HG02759 (cell line): ENCODE data around the gene AKR1B1.

Experiments used
- ATAC-seq: cut with Tn5 transposase; IDR thresholded peaks from one replicate; pipeline ENCODE4 v1.9.1; 2021; ENCODE audit warnings: mild to moderate bottlenecking, moderate library complexity; ENCODE audit not compliant: unreplicated experiment

The AKR1B1 gene

GRCh38 chr7:134470864-134471263 lies 12.0 kb upstream of the AKR1B1 start:
- ATAC-seq: no peak

GRCh38 chr7:134469622-134470021 lies 10.7 kb upstream of the AKR1B1 start:
- no peak for ATAC-seq

GRCh38 chr7:134468475-134468874 lies 9.6 kb upstream of the AKR1B1 start:
- ATAC-seq: no peak

- no peak for ATAC-seq
Observed at GRCh38 chr7:134468054-134468453, 9.2 kb upstream of the AKR1B1 start.

- ATAC-seq: no peak
Observed at GRCh38 chr7:134465491-134465890, 6.6 kb upstream of the AKR1B1 start.

- ATAC-seq: no peak
Observed at GRCh38 chr7:134464496-134464895, 5.6 kb upstream of the AKR1B1 start.

- ATAC-seq: no peak
Observed at GRCh38 chr7:134463751-134464150, 4.9 kb upstream of the AKR1B1 start.

GRCh38 chr7:134462337-134462925 lies 3.5 kb upstream of the AKR1B1 start:
- ATAC-seq: no peak

GRCh38 chr7:134461916-134462315 lies 3.0 kb upstream of the AKR1B1 start:
- no peak for ATAC-seq

- ATAC-seq: no peak
Observed at GRCh38 chr7:134459981-134460380, 1.1 kb upstream of the AKR1B1 start.

GRCh38 chr7:134458341-134458805 lies 527 bp downstream of the AKR1B1 start:
- ATAC-seq: peak; percentile 58

- ATAC-seq: no peak
Observed at GRCh38 chr7:134457210-134457609, 1.7 kb downstream of the AKR1B1 start.

- no peak for ATAC-seq
Observed at GRCh38 chr7:134454277-134454676, 4.6 kb downstream of the AKR1B1 start.

- ATAC-seq: no peak
Observed at GRCh38 chr7:134453518-134453917, 5.4 kb downstream of the AKR1B1 start.

GRCh38 chr7:134452991-134453473 lies 5.9 kb downstream of the AKR1B1 start:
- ATAC-seq: no peak

- ATAC-seq: no peak
Observed at GRCh38 chr7:134452419-134452838, 6.5 kb downstream of the AKR1B1 start.

GRCh38 chr7:134451656-134452055 lies 7.2 kb downstream of the AKR1B1 start:
- no peak for ATAC-seq

GRCh38 chr7:134450294-134451000 lies 8.5 kb downstream of the AKR1B1 start:
- ATAC-seq: no peak

- no peak for ATAC-seq
Observed at GRCh38 chr7:134449680-134450079, 9.2 kb downstream of the AKR1B1 start.

- no peak for ATAC-seq
Observed at GRCh38 chr7:134448356-134449229, 10.3 kb downstream of the AKR1B1 start.

- no peak for ATAC-seq
Observed at GRCh38 chr7:134447383-134447782, 11.5 kb downstream of the AKR1B1 start.
